ENCODE data around the gene SCFD2.

DNA sequence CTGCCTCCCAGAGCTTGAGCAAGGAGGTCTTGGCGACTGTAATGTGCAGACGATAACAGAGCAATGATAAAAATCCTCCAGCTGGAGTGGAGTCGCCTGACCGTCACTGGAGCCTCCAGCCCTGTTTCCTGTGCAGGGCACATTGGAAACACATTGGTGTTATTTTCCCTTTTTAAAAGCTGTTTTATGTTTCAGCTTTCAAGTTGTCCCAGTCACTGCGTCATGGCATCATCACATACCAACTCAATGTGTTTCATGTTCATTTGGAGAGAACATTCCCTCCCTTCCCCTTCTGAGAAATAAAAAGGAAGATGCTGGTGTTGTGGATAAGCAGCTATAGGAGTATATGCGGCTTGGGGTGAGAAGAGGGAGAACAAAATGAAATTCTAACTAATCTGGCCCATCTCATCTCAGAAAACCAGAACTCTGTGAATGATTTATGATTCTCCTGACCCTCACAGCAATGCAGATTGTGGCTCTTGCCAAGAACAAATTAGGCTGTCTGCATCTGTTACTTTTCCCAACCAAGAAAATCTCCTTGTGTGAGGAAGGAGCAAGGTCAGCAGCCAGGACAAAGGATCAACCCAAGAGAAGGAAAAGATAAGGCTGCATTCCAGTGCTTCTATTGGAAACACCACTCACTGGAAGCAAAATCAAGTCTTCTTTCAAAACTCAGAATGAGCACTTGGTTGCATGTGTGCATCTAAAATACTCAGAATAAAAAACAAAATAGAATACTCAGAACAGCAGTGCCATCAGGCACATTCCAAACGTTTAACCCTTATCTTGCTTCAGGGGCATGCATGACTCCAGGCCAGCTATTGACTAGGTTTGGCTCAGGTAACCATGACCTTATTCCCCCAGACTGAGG, 369.4 kb downstream of the SCFD2 start:
- TF ChIP-seq CTCF (conservative IDR thresholded peaks at IDR 0.05): no peak
- TF ChIP-seq EZH2 (IDR thresholded peaks at IDR 0.05; ENCODE audit: low read depth): no peak

Data from PC-9 (cell line).